Measurements from ENCODE around the gene SUV39H2.

SUV39H2 gene

GRCh38 chr10:14949291-14949690, 70.6 kb downstream of the SUV39H2 start:
- peaks cover 8 to 11% of the 10 kb centered on the region in 2 donors for H3K4me1 ChIP-seq (ENCODE audit: control insufficient read depth in 2 of 2, insufficient read depth in 2 of 2, low read length in 2 of 2)
- no peak overlapping the region for H3K9ac ChIP-seq (ENCODE audit: low read depth in 1 of 2, low read length in 2 of 2)
- H3K4me3 ChIP-seq (ENCODE audit: low read length in 2 of 2) = no peak overlapping the region
- H3K36me3 ChIP-seq (ENCODE audit: control insufficient read depth in 2 of 2, insufficient read depth in 2 of 2, low read length in 2 of 2) = peaks cover 8 to 17% of the 10 kb centered on the region in 2 donors
- H3K27me3 ChIP-seq (ENCODE audit: control insufficient read depth in 2 of 2, insufficient read depth in 2 of 2, low read length in 2 of 2) = no peaks in the 10 kb centered on the region
- H3K9me3 ChIP-seq (ENCODE audit: control insufficient read depth in 2 of 2, low read length in 2 of 2) = no peaks in the 10 kb centered on the region
- no peak overlapping the region for H3K27ac ChIP-seq (ENCODE audit: low read depth in 2 of 2, low read length in 2 of 2)

- no peaks in the 10 kb centered on the region for H3K27me3 ChIP-seq (ENCODE audit: control insufficient read depth in 2 of 2, insufficient read depth in 2 of 2, low read length in 2 of 2)
These were observed 74.3 kb downstream of the SUV39H2 start for GRCh38 chr10:14952851-14953423.

GRCh38 chr10:14953424-14954000, 74.8 kb downstream of the SUV39H2 start:
- Histone ChIP-seq H3K27me3 (ENCODE audit: control insufficient read depth in 2 of 2, insufficient read depth in 2 of 2, low read length in 2 of 2) (no peaks in the 10 kb centered on the region), H3K9ac (ENCODE audit: low read depth in 1 of 2, low read length in 2 of 2) (peak overlapping the region; percentile 72 to 83), H3K9me3 (ENCODE audit: control insufficient read depth in 2 of 2, low read length in 2 of 2) (no peaks in the 10 kb centered on the region), H3K36me3 (ENCODE audit: control insufficient read depth in 2 of 2, insufficient read depth in 2 of 2, low read length in 2 of 2) (peaks cover 0 to 7% of the 10 kb centered on the region in 2 donors), H3K27ac (ENCODE audit: low read depth in 2 of 2, low read length in 2 of 2) (peak overlapping the region; percentile 88 to 90), H3K4me1 (ENCODE audit: control insufficient read depth in 2 of 2, insufficient read depth in 2 of 2, low read length in 2 of 2) (peaks cover 8 to 11% of the 10 kb centered on the region in 2 donors), H3K4me3 (ENCODE audit: low read length in 2 of 2) (peak overlapping the region; percentile 89 to 91)

More at GRCh38 chr10:14952851-14953423, 74.3 kb downstream of the SUV39H2 start:
- peak overlapping the region in 1 of 2 donors; percentile 88 for H3K27ac ChIP-seq (ENCODE audit: low read depth in 2 of 2, low read length in 2 of 2)
- H3K36me3 ChIP-seq (ENCODE audit: control insufficient read depth in 2 of 2, insufficient read depth in 2 of 2, low read length in 2 of 2) = peaks cover 4 to 7% of the 10 kb centered on the region in 2 donors
- H3K4me1 ChIP-seq (ENCODE audit: control insufficient read depth in 2 of 2, insufficient read depth in 2 of 2, low read length in 2 of 2) = peaks cover 8 to 11% of the 10 kb centered on the region in 2 donors
- no peaks in the 10 kb centered on the region for H3K9me3 ChIP-seq (ENCODE audit: control insufficient read depth in 2 of 2, low read length in 2 of 2)
- H3K9ac ChIP-seq (ENCODE audit: low read depth in 1 of 2, low read length in 2 of 2) = peak overlapping the region; percentile 72 to 83
- H3K4me3 ChIP-seq (ENCODE audit: low read length in 2 of 2) = peak overlapping the region; percentile 89 to 91
